ENCODE results near the gene ITIH4. TPM values are rescaled to one million over a fixed set of nuclear protein-coding genes. Genes with fewer than 3 reads are reported as not detected.

Gene ITIH4
- total and polyA plus RNA-seq, 2 donors (not counting 1 experiment from before 2014, with no cell fraction given): 21.5 to 38.5 TPM

DNA sequence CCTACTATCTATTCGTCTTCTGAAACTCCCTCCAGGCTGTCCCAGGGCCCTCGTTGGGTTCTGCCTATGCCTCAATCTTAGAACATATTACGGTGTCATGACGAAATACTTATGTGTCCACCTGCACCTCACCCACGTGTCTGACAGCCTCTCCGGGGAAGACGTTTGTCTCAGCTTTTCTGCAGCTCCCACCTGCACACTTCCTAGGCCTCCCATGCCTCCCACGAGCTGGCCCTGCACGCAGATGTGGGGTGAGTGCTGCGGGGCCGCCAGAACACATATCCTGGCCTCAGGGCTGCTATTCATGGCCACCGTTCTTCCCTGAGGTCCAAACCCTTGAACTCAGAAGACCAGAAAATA, 11.5 kb upstream of the ITIH4 start:
- Histone ChIP-seq H3K27ac (ENCODE audit: low read length in 2 of 2) (no peak overlapping the region), H3K4me3 (ENCODE audit: control extremely low read depth in 1 of 5, extremely low read depth in 1 of 5, insufficient read depth in 1 of 5, low read depth in 2 of 5, low read length in 4 of 5) (no peak overlapping the region), H3K4me2 (replicated peaks; ENCODE audit: low read depth, low read length, poor library complexity, severe bottlenecking) (no peak overlapping the region), H3K9me3 (ENCODE audit: control extremely low read depth in 1 of 3, control insufficient read depth in 2 of 3, insufficient read depth in 1 of 3, low read length in 2 of 3) (no peaks in the 10 kb centered on the region), H3K36me3 (replicated peaks in 1 of 2; ENCODE audit: control extremely low read depth in 1 of 2, control insufficient read depth in 1 of 2, extremely low read depth in 1 of 2, insufficient read depth in 2 of 2, low read length in 1 of 2) (peaks cover 0 to 36% of the 10 kb centered on the region in 2 experiments), H3K27me3 (replicated peaks in 1 of 4; ENCODE audit: control extremely low read depth in 1 of 4, control insufficient read depth in 3 of 4, insufficient read depth in 4 of 4, low read length in 3 of 4) (no peaks in the 10 kb centered on the region), H2AFZ (ENCODE audit: insufficient read depth, low read depth, low read length, poor library complexity, severe bottlenecking) (no peak overlapping the region), H3K9ac (ENCODE audit: low read length) (no peak overlapping the region), H3K4me1 (ENCODE audit: control insufficient read depth in 2 of 2, insufficient read depth in 2 of 2, low read length in 2 of 2) (no peaks in the 10 kb centered on the region), H3K79me2 (ENCODE audit: control insufficient read depth, insufficient read depth, low read length) (no peaks in the 10 kb centered on the region), H4K20me1 (ENCODE audit: control insufficient read depth, insufficient read depth, low read length, poor library complexity, severe bottlenecking) (no peaks in the 10 kb centered on the region)
- Mint-ChIP-seq H3K27me3 (no peaks in the 10 kb centered on the region), H3K4me3 (no peak overlapping the region), H3K9me3 (ENCODE audit: insufficient read depth) (no peaks in the 10 kb centered on the region), H3K27ac (no peak overlapping the region), H3K4me1 (no peaks in the 10 kb centered on the region)
- CTCF ChIA-PET: interaction anchor here (0.6 to 1.0 kb wide), 2 partner anchors 19 to 99 kb away, joined by 3 read pairs; no protein-coding TSS in a partner anchor
- 85% methylated on average over 10 of the region's 12 CpGs for WGBS (ENCODE audit: insufficient coverage)
- POLR2A ChIA-PET: no interaction called here
- TF ChIP-seq, protein P1, sequence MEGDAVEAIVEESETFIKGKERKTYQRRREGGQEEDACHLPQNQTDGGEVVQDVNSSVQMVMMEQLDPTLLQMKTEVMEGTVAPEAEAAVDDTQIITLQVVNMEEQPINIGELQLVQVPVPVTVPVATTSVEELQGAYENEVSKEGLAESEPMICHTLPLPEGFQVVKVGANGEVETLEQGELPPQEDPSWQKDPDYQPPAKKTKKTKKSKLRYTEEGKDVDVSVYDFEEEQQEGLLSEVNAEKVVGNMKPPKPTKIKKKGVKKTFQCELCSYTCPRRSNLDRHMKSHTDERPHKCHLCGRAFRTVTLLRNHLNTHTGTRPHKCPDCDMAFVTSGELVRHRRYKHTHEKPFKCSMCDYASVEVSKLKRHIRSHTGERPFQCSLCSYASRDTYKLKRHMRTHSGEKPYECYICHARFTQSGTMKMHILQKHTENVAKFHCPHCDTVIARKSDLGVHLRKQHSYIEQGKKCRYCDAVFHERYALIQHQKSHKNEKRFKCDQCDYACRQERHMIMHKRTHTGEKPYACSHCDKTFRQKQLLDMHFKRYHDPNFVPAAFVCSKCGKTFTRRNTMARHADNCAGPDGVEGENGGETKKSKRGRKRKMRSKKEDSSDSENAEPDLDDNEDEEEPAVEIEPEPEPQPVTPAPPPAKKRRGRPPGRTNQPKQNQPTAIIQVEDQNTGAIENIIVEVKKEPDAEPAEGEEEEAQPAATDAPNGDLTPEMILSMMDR (IDR thresholded peaks at IDR 0.05): no peak
- TF ChIP-seq EZH2 (IDR thresholded peaks at IDR 0.05; ENCODE audit: borderline replicate concordance, insufficient read depth, low read depth, low read length, poor library complexity, severe bottlenecking): no peak
- ATAC-seq (ENCODE audit: low read depth) (no peak), DNase-seq (no peak)
- intact Hi-C loops (cut with micrococcal nuclease): no loop called here

DNA sequence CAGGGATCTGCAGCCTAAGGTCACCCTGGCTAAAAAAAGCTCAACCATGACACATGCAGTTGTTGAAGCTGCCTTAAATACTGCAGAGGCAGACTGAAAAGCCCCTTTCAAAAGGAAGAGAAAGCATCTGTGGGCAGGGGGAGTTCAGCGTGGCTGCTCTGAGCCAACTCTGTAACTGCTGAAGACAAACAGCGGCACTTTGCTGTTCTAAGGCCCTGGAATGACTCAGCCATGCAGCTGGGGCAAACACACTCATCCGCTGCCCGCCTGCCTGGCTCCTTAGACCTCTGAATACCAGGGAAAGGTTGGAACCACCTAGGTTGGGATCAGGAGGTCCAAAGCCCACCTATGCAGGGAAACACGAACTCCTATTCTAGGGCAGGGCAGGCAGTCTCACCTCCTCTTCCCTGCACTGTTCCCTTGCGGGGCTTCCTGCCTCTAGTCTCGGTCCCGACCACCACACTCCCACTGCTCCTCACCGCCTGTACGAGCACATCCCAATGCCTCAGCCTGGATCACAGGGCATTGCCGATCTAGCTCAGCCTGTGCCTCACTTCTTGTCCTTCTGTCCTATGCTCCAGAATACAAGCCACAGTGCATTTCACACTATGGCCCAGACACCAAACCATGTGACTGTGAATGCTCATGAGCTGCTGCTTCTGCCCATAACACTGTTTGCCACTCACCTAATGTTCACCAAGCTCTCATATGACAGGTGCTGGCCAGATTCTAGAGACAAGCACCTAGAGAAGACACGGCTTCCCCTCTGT, 10.9 kb upstream of the ITIH4 start:
- Mint-ChIP-seq H3K9me3 (ENCODE audit: insufficient read depth) (no peaks in the 10 kb centered on the region), H3K27ac (no peak overlapping the region), H3K27me3 (no peaks in the 10 kb centered on the region), H3K4me3 (no peak overlapping the region), H3K4me1 (no peaks in the 10 kb centered on the region)
- peaks cover 0 to 36% of the 10 kb centered on the region in 2 experiments for H3K36me3 ChIP-seq (replicated peaks in 1 of 2; ENCODE audit: control extremely low read depth in 1 of 2, control insufficient read depth in 1 of 2, extremely low read depth in 1 of 2, insufficient read depth in 2 of 2, low read length in 1 of 2)
- H2AFZ ChIP-seq (ENCODE audit: insufficient read depth, low read depth, low read length, poor library complexity, severe bottlenecking): no peak overlapping the region
- DNase-seq (no peak), ATAC-seq (ENCODE audit: low read depth) (no peak)
- intact Hi-C loops (cut with micrococcal nuclease): no loop called here
- H3K9ac ChIP-seq (ENCODE audit: low read length): no peak overlapping the region
- no peaks in the 10 kb centered on the region for H3K4me1 ChIP-seq (ENCODE audit: control insufficient read depth in 2 of 2, insufficient read depth in 2 of 2, low read length in 2 of 2)
- ChIA-PET POLR2A (no interaction called here), CTCF (interaction anchor here (0.6 kb wide), 1 partner anchor 100 kb away, joined by 3 read pairs; no protein-coding TSS in a partner anchor)
- TF ChIP-seq, protein P1 (IDR thresholded peaks at IDR 0.05): no peak
- no peak for TF ChIP-seq EZH2 (IDR thresholded peaks at IDR 0.05; ENCODE audit: borderline replicate concordance, insufficient read depth, low read depth, low read length, poor library complexity, severe bottlenecking)
- H3K79me2 ChIP-seq (ENCODE audit: control insufficient read depth, insufficient read depth, low read length): no peaks in the 10 kb centered on the region
- H3K4me3 ChIP-seq (ENCODE audit: control extremely low read depth in 1 of 5, extremely low read depth in 1 of 5, insufficient read depth in 1 of 5, low read depth in 2 of 5, low read length in 4 of 5): no peak overlapping the region
- no peaks in the 10 kb centered on the region for H4K20me1 ChIP-seq (ENCODE audit: control insufficient read depth, insufficient read depth, low read length, poor library complexity, severe bottlenecking)
- H3K27ac ChIP-seq (ENCODE audit: low read length in 2 of 2): no peak overlapping the region
- no peaks in the 10 kb centered on the region for H3K27me3 ChIP-seq (replicated peaks in 1 of 4; ENCODE audit: control extremely low read depth in 1 of 4, control insufficient read depth in 3 of 4, insufficient read depth in 4 of 4, low read length in 3 of 4)
- 95% methylated on average over 12 of the region's 12 CpGs for WGBS (ENCODE audit: insufficient coverage)
- no peaks in the 10 kb centered on the region for H3K9me3 ChIP-seq (ENCODE audit: control extremely low read depth in 1 of 3, control insufficient read depth in 2 of 3, insufficient read depth in 1 of 3, low read length in 2 of 3)
- no peak overlapping the region for H3K4me2 ChIP-seq (replicated peaks; ENCODE audit: low read depth, low read length, poor library complexity, severe bottlenecking)

Data from B cell (primary cell).